ENCODE results near the gene CROT.

The CROT gene

GRCh38 chr7:87380905-87381304 lies 35.4 kb downstream of the CROT start:
- H3K36me3 ChIP-seq (ENCODE audit: control insufficient read depth, insufficient read depth, low read length): no peaks in the 10 kb centered on the region
- no peaks in the 10 kb centered on the region for H3K4me1 ChIP-seq
- no peak overlapping the region for H2AFZ ChIP-seq
- no peak overlapping the region for H3K4me3 ChIP-seq (ENCODE audit: low read depth, low read length)
- no peak overlapping the region for H3K4me2 ChIP-seq (ENCODE audit: low read length)
- H3K27me3 ChIP-seq (ENCODE audit: control insufficient read depth, insufficient read depth, low read length): no peaks in the 10 kb centered on the region
- no peak overlapping the region for H3K9ac ChIP-seq
- no peaks in the 10 kb centered on the region for H3K79me2 ChIP-seq
- H3K9me3 ChIP-seq (ENCODE audit: control insufficient read depth, low read length): no peaks in the 10 kb centered on the region
- TF ChIP-seq CTCF (IDR thresholded peaks at IDR 0.05): no peak
- no peak overlapping the region for H3K27ac ChIP-seq

GRCh38 chr7:87391020-87391701 lies 45.7 kb downstream of the CROT start:
- H3K79me2 ChIP-seq: no peaks in the 10 kb centered on the region
- no peak overlapping the region for H2AFZ ChIP-seq
- H3K4me1 ChIP-seq: no peaks in the 10 kb centered on the region
- H3K27ac ChIP-seq: no peak overlapping the region
- H3K36me3 ChIP-seq (ENCODE audit: control insufficient read depth, insufficient read depth, low read length): no peaks in the 10 kb centered on the region
- H3K4me2 ChIP-seq (ENCODE audit: low read length): no peak overlapping the region
- H3K9ac ChIP-seq: no peak overlapping the region
- H3K27me3 ChIP-seq (ENCODE audit: control insufficient read depth, insufficient read depth, low read length): no peaks in the 10 kb centered on the region
- no peak overlapping the region for H3K4me3 ChIP-seq (ENCODE audit: low read depth, low read length)
- no peak for TF ChIP-seq CTCF (IDR thresholded peaks at IDR 0.05)
- no peaks in the 10 kb centered on the region for H3K9me3 ChIP-seq (ENCODE audit: control insufficient read depth, low read length)

GRCh38 chr7:87395442-87396020 lies 50.1 kb downstream of the CROT start:
- no peaks in the 10 kb centered on the region for H3K9me3 ChIP-seq (ENCODE audit: control insufficient read depth, low read length)
- no peak for TF ChIP-seq CTCF (IDR thresholded peaks at IDR 0.05)
- H3K27ac ChIP-seq: no peak overlapping the region
- H2AFZ ChIP-seq: no peak overlapping the region
- H3K79me2 ChIP-seq: no peaks in the 10 kb centered on the region
- H3K9ac ChIP-seq: no peak overlapping the region
- H3K27me3 ChIP-seq (ENCODE audit: control insufficient read depth, insufficient read depth, low read length): no peaks in the 10 kb centered on the region
- H3K4me3 ChIP-seq (ENCODE audit: low read depth, low read length): no peak overlapping the region
- H3K4me2 ChIP-seq (ENCODE audit: low read length): no peak overlapping the region
- no peaks in the 10 kb centered on the region for H3K36me3 ChIP-seq (ENCODE audit: control insufficient read depth, insufficient read depth, low read length)
- no peaks in the 10 kb centered on the region for H3K4me1 ChIP-seq

- Histone ChIP-seq H2AFZ (no peak overlapping the region), H3K4me1 (no peaks in the 10 kb centered on the region), H3K9me3 (ENCODE audit: control insufficient read depth, low read length) (no peaks in the 10 kb centered on the region), H3K79me2 (no peaks in the 10 kb centered on the region), H3K9ac (no peak overlapping the region), H3K27ac (no peak overlapping the region), H3K4me2 (ENCODE audit: low read length) (no peak overlapping the region), H3K4me3 (ENCODE audit: low read depth, low read length) (no peak overlapping the region), H3K36me3 (ENCODE audit: control insufficient read depth, insufficient read depth, low read length) (no peaks in the 10 kb centered on the region), H3K27me3 (ENCODE audit: control insufficient read depth, insufficient read depth, low read length) (no peaks in the 10 kb centered on the region)
- no peak for TF ChIP-seq CTCF (IDR thresholded peaks at IDR 0.05)
Observed at GRCh38 chr7:87398446-87398845, 53.0 kb downstream of the CROT start.

GRCh38 chr7:87404674-87405073 lies 59.2 kb downstream of the CROT start:
- H3K4me1 ChIP-seq: no peaks in the 10 kb centered on the region
- no peak overlapping the region for H3K4me3 ChIP-seq (ENCODE audit: low read depth, low read length)
- H3K79me2 ChIP-seq: no peaks in the 10 kb centered on the region
- H2AFZ ChIP-seq: no peak overlapping the region
- H3K4me2 ChIP-seq (ENCODE audit: low read length): no peak overlapping the region
- H3K27me3 ChIP-seq (ENCODE audit: control insufficient read depth, insufficient read depth, low read length): no peaks in the 10 kb centered on the region
- no peak overlapping the region for H3K9ac ChIP-seq
- H3K36me3 ChIP-seq (ENCODE audit: control insufficient read depth, insufficient read depth, low read length): no peaks in the 10 kb centered on the region
- H3K27ac ChIP-seq: no peak overlapping the region
- no peak for TF ChIP-seq CTCF (IDR thresholded peaks at IDR 0.05)
- no peaks in the 10 kb centered on the region for H3K9me3 ChIP-seq (ENCODE audit: control insufficient read depth, low read length)
